ENCODE data around the gene UFL1.
"Not testable (repeated sequence)": the region's sequence is repeated elsewhere in the genome, so short reads cannot be mapped to it uniquely, and the experiment has no call there.

UFL1 gene

GRCh38 chr6:96521644-96522464 is at the start of gene UFL1:
TSS of gene UFL1 (plus strand) at chr6:96521806. CDS start at chr6:96521874, 68 bp downstream.
- DNase-seq, result peak; percentile 97

- DNase-seq, result not testable (repeated sequence)
Measured at GRCh38 chr6:96472291-96472690, 49.3 kb upstream of the UFL1 start.

DNA sequence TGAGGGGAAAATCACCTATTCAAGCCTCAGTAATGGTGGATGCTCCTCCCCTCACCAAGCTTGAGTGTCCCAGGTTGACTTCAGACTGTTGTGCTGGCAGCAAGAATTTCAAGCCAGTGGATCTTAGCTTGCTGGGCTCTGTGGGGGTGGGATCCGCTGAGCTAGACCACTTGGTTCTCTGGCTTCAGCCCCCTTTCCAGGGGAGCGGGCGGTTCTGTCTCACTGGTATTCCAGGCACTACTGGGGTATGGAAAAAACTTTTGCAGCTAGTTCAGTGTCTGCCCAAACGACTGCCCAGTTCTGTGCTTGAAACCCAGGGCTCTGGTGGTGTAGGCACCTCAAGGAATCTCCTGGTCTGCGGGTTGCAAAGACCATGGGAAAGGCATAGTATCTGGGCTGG is 42.9 kb upstream of the UFL1 start:
- no peak for DNase-seq

DNA sequence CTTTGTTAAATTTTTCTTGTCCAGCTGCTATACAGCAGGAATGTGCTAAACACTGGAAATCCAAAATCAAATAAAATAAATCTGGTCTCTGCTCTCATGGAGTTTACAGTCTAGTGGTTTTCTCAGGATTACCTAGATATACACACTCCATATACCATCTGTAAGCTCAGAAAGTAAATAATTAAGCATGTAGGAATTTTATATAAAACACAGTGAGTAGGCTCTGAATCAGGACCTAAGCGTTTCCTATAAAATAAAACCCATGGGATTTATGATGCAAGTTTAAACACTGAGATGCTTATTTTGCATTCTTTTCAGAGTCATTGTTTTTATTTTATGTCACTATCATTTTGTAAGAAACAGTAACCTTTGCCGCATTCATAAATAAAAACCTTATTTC is 29.7 kb upstream of the UFL1 start:
- no peak for DNase-seq

- DNase-seq, result no peak
Measured at GRCh38 chr6:96499781-96500180, 21.8 kb upstream of the UFL1 start.

DNA sequence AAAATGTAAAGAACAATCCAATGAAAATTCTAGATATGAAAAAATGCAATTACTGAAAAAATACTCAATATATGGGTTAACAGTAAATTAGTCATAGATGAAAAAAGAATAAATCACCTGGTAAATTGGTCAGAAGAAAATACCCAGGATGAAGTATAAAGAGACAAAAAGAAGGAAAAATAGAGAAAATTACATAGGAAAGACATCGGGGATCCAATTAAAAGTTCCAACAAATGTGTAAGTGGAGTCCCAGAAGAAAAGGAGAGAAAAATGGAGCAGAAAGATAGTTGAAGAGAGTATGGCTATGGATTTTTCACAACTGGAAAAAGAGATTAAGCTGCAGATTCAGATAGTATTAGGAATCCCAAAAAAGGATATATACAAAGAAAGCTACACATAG is 18.7 kb upstream of the UFL1 start:
- DNase-seq, result no peak

GRCh38 chr6:96505363-96505762 is 16.2 kb upstream of the UFL1 start:
- DNase-seq, result no peak

DNA sequence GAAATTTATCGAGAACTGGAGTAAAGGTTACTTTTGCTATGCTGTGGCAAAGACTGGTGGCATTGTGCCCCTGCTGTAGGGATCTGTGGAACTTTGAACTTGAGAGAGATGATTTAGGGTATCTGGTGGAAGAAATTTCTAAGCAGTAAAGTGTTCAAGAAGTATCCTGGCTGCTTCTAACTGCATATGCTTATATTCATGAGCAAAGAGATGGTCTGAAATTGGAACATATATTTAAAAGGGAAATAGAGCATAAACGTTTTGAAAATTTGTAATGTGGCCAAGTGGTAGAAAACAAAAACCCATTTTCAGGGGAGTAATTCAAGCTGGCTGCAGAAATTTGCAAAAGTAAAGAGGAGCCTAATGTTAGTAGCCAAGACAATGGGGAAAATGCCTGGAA is 12.3 kb upstream of the UFL1 start:
- no peak for DNase-seq

- DNase-seq, result no peak
Measured at GRCh38 chr6:96520171-96521115, 1.2 kb upstream of the UFL1 start.

- no peak for DNase-seq
Measured at GRCh38 chr6:96521306-96521643, 331 bp upstream of the UFL1 start.

- no peak for DNase-seq
Measured at GRCh38 chr6:96522465-96523009, 931 bp downstream of the UFL1 start.

GRCh38 chr6:96528193-96528592 is 6.6 kb downstream of the UFL1 start:
- no peak for DNase-seq

DNA sequence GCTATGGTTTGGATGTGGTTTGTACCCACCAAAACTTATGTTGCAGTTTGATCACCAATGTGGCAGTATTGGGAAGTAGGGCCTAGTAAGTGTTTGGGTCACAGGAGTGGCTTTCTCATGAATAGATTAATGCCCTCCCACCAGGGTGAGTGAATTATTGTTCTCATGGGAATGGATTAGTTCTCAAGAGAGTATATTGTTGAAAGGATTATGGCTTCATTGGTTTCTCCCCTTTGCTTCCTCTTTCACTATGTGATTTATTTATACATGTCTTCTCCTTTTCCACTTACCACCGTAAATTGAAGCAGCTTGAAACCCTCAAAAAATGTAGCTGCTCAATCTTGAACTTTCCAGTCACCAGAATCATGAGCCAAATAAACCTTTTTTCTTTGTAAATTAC is 10.8 kb downstream of the UFL1 start:
- DNase-seq, result no peak

- no peak for DNase-seq
Measured at GRCh38 chr6:96537726-96538125, 16.1 kb downstream of the UFL1 start.

DNA sequence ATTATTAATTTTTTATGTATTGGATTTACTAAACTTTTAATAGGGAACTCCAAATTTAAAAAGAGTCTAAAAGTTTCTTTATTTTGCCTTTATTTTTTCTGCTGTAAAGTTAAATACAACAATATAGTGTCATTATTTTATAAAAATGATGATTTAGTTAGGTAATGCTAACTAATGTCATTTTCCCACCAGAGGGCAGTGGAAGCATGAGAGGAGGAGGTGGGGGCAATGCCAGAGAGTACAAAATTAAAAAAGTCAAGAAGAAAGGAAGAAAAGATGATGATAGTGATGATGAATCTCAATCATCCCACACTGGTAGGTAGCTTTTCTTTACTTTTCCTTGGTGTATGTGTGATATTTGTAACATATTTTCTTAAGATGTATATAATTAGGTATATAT is 21.1 kb downstream of the UFL1 start:
- DNase-seq, result no peak

GRCh38 chr6:96545882-96546281 is 24.3 kb downstream of the UFL1 start:
- DNase-seq, result no peak

GRCh38 chr6:96547654-96548053 is 26.0 kb downstream of the UFL1 start:
- DNase-seq, result no peak

GRCh38 chr6:96554558-96554957 is 33.0 kb downstream of the UFL1 start:
- no peak for DNase-seq

- DNase-seq, result not testable (repeated sequence)
Measured at GRCh38 chr6:96559740-96560139, 38.1 kb downstream of the UFL1 start.

GRCh38 chr6:96562886-96563285 is 41.3 kb downstream of the UFL1 start, which contains the start of gene FHL5:
TSS of gene FHL5 (plus strand) at chr6:96563128. CDS start at chr6:96603614, 40,486 bp downstream.
- no peak for DNase-seq

GRCh38 chr6:96563853-96564252 is 42.2 kb downstream of the UFL1 start:
- no peak for DNase-seq

DNA sequence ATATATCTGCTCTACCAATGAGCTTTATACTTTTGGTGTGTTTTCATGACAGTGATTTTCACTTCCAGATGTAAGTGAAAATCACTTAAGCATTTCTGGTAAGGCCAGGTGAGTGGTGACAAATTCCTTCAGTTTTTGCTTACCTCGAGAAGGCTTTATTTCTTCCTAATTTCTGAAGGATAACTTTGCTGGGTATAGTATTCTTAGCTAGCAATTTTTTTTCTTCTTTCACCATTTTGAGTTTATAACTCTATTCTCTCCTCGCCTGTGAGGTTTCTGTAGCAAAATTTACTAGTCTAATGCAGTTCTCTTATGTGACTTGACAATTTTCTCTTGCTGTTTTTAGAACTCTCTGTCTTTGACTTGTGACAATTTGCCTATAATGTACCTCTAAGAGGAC is 48.4 kb downstream of the UFL1 start:
- no peak for DNase-seq

- no peak for DNase-seq
Measured at GRCh38 chr6:96571551-96571950, 49.9 kb downstream of the UFL1 start.

GRCh38 chr6:96575359-96575758 is 53.8 kb downstream of the UFL1 start:
- no peak for DNase-seq

All from femur (tissue), 1 donor.